ENCODE results near the gene SNAI3.

Gene SNAI3

GRCh38 chr16:88705801-88706228 is 19.5 kb upstream of the SNAI3 start:
- in situ Hi-C loops (cut with MboI; ENCODE audit: low sequenced_read_pairs): no loop called here

DNA sequence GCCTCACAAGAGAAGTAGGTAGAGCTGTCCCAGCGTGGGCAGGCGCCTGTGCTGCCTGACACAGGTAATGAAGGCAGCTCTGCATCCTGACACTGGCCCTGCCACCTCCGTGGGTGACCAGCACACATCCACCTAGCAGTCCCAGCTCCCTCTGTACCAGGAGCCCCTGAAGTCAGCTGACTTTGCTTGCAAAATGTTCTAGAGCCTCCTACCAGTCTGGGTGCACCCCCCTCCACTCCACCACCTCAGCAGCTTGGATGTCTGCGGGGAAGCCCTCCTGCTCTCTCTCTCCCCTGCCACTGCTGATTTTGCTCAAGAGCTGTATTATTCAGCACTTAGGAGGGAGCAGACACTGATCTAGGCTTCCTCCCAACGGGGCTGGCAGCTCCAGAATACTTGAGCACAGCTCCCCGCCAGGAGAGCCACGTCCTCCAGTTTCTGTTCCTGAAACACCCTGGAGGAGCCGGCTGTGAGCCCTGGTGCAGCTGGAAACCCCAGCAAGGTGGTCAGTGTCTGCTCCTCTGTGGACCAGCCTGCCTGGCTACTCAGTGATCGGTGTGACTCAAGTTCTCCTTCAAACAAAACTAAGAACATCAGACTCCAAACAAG is 18.9 kb upstream of the SNAI3 start:
- in situ Hi-C loops (cut with MboI; ENCODE audit: low sequenced_read_pairs): no loop called here

DNA sequence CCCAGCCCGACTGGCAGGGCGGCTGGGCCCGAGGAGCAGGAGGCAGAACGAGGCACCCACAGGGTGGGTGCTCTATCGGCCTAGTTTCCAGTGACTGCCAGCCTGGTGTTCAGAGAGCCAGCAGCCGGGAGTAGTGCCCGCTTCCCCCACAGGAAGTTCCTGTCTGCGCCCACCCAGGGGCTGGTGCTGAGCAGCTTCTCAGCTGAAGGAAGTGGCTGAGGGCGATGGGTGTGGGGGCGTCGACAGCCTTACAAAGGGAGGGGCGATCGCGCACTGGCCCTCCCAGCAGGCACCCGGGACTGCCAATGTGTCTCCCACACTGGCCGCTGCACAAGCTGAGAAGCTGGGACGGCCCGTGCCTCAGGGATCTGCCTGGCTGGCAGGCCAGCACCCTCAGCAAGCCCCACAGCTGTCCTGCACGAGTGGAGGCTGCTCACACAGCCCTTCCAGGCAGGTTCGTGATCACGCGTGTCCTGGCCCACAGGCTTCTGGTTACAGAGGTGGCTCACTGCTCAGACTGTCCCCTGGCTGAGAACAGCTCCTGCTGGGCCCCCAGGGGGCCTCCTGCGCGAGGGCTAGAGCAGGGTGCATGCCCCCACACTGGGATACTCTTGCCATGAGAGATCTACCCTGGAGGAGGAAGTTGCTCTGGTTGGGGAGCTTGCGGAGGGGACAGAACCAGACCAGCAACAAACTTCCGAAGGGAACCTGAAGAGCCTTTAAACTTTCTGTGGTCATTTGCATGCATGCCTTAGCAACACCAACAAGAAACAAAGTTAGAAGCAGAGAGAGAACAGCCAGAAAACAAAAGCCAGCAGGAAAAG is 17.4 kb upstream of the SNAI3 start:
- in situ Hi-C loops (cut with MboI; ENCODE audit: low sequenced_read_pairs): no loop called here

GRCh38 chr16:88702371-88703210 is 16.3 kb upstream of the SNAI3 start:
- in situ Hi-C loops (cut with MboI; ENCODE audit: low sequenced_read_pairs): no loop called here

GRCh38 chr16:88701581-88702370 is 15.5 kb upstream of the SNAI3 start:
- in situ Hi-C loops (cut with MboI; ENCODE audit: low sequenced_read_pairs): no loop called here

GRCh38 chr16:88700636-88701482 is 14.6 kb upstream of the SNAI3 start:
- in situ Hi-C loops (cut with MboI; ENCODE audit: low sequenced_read_pairs): no loop called here

GRCh38 chr16:88700322-88700635 is 14.0 kb upstream of the SNAI3 start:
- in situ Hi-C loops (cut with MboI; ENCODE audit: low sequenced_read_pairs): no loop called here

GRCh38 chr16:88699180-88699579 is 12.9 kb upstream of the SNAI3 start:
- in situ Hi-C loops (cut with MboI; ENCODE audit: low sequenced_read_pairs): no loop called here

GRCh38 chr16:88698646-88699045 is 12.3 kb upstream of the SNAI3 start:
- in situ Hi-C loops (cut with MboI; ENCODE audit: low sequenced_read_pairs): no loop called here

- in situ Hi-C loops (cut with MboI; ENCODE audit: low sequenced_read_pairs): no loop called here
Measured at GRCh38 chr16:88697831-88698615, 11.7 kb upstream of the SNAI3 start.

DNA sequence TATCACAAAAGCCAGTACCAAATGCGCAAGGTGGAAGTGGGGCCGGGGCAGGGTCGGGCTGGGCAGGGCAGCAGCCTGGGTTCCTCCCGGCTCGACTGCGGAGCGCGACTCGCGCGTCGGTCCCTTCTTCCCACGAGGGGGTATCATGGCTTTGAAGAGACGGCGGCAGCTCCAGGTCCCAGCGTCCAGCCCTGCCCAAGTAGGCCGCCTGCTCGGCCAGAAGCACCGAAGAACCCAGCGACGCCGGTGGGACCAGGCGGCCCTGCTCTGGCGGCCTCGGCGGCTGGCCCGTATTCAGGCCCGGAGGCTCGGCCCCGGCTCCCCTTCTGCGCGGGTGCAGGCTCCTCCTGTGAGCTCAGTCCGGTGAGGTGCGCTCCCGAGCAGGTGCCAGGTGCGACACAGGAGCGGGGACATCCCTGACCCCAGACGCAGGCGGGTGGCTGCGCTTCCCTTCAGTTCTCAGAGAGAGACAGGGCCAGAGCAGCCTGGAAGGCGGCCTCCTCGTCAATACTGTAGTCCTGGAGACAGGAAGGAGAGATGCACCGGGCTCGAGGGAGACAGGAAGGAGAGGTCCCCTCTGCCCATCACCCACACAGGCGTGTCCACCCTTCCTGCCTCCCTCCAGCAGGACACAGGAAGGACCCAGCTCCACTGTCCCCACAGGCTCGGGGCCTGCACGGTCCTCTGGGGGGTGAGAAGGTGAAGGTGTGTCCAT is 11.0 kb upstream of the SNAI3 start:
- in situ Hi-C loops (cut with MboI; ENCODE audit: low sequenced_read_pairs): no loop called here

- in situ Hi-C loops (cut with MboI; ENCODE audit: low sequenced_read_pairs): no loop called here
Measured at GRCh38 chr16:88696441-88696840, 10.1 kb upstream of the SNAI3 start.

- in situ Hi-C loops (cut with MboI; ENCODE audit: low sequenced_read_pairs): no loop called here
Measured at GRCh38 chr16:88695753-88696152, 9.4 kb upstream of the SNAI3 start.

DNA sequence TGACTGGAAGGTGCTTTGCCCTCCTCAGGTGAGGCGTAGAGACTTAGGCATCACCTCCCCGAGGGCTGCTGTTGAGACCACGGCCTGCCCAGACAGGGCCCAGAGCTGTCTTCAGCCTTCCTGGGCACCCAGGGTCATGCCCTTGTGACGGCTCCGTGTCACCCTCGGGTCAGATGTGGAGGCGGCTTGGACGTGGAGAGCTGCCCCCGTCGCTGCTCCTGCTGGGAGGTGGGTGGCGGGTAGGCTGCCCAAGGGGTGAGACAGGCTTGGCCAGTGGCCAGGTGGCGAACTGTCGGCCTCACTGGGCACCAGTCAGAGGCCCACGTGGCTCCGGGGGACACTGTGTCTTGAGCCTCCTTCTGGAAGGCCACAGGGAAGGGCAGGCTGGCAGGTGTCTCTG is 8.9 kb upstream of the SNAI3 start:
- in situ Hi-C loops (cut with MboI; ENCODE audit: low sequenced_read_pairs): no loop called here

DNA sequence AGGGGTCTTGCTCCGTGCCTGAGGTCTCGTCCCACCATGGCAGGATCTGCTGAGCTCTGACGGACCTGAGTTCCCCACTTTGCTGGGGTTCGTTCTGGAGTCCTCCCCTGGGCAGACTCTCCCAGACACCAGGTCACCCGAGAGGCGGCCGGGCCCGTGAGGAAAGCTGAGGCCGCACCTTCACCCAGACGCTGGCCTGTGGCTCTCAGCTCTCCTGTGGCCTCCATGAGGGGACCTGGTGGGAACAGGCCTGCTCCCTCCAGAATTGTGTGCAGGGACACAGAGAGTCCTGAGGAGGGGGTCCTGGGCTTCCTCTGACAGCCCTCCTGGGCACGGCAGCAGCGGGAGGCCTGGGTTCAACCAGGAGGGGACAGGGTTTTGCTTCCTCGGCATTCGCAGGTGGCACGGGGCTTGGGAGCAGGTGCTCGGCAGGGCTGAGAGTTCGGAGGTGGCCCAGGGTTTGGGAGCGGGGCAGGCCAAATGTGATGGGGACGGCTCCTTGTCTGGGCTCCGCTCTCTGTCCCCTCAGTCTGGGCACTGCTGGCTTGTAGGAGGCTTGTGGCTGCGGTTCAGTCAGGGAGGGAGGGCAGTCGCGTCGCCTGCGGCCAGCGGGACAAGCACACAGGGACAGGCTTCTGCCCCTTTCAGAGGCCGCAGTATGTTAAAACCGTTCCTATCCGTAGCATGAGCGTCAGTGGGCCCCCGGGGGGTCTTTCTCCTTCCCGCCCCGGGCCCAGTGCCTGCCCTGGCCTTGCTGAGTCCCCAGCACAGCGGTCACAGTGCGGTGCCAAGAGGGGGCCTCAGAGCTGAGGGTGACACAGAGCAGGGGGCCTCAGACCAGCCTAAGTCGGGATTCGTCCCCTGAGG is 8.1 kb upstream of the SNAI3 start:
- in situ Hi-C loops (cut with MboI; ENCODE audit: low sequenced_read_pairs): no loop called here

- in situ Hi-C loops (cut with MboI; ENCODE audit: low sequenced_read_pairs): no loop called here
Measured at GRCh38 chr16:88693420-88694177, 7.3 kb upstream of the SNAI3 start.

DNA sequence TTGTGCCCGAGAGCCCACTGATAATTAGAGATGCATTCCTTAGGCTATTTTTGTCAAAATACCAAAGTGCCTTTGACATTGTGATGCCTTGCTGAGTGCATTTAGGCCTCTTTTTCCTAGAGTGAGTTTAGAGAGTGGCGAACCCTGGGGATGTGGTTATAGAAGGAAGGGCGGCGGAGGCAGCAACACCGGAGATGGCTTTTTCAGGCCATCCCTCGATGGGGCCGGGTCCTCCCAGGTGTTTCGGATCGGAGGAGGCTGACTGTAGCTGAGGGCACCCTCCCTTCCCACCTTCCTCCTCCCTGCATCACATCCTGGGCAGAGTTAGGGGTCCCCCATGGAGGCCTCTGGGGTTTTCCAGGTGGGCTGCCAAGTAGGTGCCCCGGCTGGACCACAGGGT is 6.6 kb upstream of the SNAI3 start:
- in situ Hi-C loops (cut with MboI; ENCODE audit: low sequenced_read_pairs): no loop called here

Data from HL-60/S4 (cell line).